Brain microvascular endothelial cell (primary cell): ENCODE measurements around the gene PLD5.

Experiments used
- DNase-seq: peaks from one replicate; pipeline ENCODE4 v3.0.0-alpha.2; 2020
- H3K27ac ChIP-seq: fragments of 250-450 bp; sonication (Bioruptor Pico); 2 replicates; pipeline ENCODE4 v1.5.1; 2020; ENCODE audit warnings: mild to moderate bottlenecking, moderate library complexity
- H3K27me3 ChIP-seq: fragments of 250-450 bp; sonication (Bioruptor Pico); replicated peaks from 2 replicates; pipeline ENCODE4 v1.5.1; 2020; ENCODE audit warnings: mild to moderate bottlenecking
- H3K36me3 ChIP-seq: fragments of 250-450 bp; sonication (Bioruptor Pico); replicated peaks from 2 replicates; pipeline ENCODE4 v1.5.1; 2020; ENCODE audit warnings: mild to moderate bottlenecking
- H3K4me3 ChIP-seq: 2 replicates; pipeline ENCODE4 v1.5.1; 2011; ENCODE audit warnings: low read depth, mild to moderate bottlenecking, control low read depth, low read length, moderate library complexity
- in situ Hi-C: cut with HindIII; loops from 2 replicates; pipeline ENCODE4 v1.10.0; 2017; ENCODE audit warnings: low sequenced_read_pairs, low pct_ligation_motif_present
- TF ChIP-seq, protein P1 (sequence below): IDR thresholded peaks from 2 replicates; pipeline ENCODE4 v1.5.1; 2011; ENCODE audit warnings: low read depth, mild to moderate bottlenecking, moderate library complexity, low read length, control low read depth, inconsistent platforms; ENCODE audit errors: missing control alignments

Gene PLD5

DNA sequence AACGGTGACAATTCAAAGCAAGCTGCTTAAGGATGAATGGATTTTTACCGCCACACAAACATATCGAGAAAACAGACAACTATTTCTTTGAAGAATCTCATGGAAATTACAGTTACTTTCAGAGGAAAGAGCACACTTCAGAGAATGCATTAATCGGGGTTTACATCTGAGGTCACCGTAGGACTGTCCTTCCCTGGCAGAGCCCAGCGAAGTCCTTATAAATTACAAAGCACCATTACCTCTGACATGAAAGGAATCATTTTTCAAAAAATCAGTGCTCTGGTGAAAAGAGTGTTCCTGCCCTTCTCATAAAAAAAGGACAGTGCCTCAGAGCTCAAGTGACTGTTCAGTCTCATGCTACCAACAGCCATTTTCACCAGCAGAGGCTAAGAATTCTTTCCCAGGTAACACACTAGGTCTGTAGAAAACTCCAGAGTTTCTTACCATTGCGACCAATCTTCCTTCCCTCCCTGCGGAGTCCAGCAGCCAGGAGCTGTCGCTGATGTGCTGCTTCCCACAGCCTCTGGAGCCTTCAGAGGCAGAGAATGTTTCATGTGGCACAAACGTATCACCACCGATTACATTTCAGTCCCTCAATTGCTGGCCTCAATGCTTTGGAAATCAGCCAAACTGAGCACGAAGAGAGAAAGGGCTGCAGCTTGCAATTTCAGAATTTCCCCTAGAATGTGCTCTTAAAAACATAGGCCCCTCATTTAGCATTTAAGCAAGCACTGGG, 75.4 kb downstream of the PLD5 start:
- TF ChIP-seq, protein P1, sequence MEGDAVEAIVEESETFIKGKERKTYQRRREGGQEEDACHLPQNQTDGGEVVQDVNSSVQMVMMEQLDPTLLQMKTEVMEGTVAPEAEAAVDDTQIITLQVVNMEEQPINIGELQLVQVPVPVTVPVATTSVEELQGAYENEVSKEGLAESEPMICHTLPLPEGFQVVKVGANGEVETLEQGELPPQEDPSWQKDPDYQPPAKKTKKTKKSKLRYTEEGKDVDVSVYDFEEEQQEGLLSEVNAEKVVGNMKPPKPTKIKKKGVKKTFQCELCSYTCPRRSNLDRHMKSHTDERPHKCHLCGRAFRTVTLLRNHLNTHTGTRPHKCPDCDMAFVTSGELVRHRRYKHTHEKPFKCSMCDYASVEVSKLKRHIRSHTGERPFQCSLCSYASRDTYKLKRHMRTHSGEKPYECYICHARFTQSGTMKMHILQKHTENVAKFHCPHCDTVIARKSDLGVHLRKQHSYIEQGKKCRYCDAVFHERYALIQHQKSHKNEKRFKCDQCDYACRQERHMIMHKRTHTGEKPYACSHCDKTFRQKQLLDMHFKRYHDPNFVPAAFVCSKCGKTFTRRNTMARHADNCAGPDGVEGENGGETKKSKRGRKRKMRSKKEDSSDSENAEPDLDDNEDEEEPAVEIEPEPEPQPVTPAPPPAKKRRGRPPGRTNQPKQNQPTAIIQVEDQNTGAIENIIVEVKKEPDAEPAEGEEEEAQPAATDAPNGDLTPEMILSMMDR = no peak
- in situ Hi-C loops = no loop called here
- DNase-seq = no peak
- no peak overlapping the region for H3K27ac ChIP-seq
- H3K36me3 ChIP-seq = no peaks in the 10 kb centered on the region
- H3K27me3 ChIP-seq = no peaks in the 10 kb centered on the region
- no peak overlapping the region for H3K4me3 ChIP-seq

DNA sequence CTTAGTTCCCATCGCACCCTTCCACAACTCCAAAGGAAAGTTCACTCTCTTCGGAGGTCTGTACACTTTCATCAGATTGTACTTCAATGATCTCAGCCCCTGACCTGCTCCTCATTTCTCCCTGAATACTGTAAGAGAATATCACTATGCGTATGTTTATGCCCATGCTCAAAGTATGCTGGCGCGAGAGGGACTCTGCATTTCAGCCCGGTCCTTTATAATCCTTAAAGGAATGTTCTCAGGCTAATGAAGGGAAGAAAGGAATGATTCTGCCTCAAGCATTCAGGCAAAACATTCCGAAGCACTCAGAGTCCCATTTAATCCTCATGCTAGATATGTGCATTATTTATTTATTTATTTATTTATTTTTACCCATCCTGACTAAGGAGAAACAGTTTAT, 76.8 kb downstream of the PLD5 start:
- no peaks in the 10 kb centered on the region for H3K36me3 ChIP-seq
- in situ Hi-C loops = no loop called here
- no peak for DNase-seq
- TF ChIP-seq, protein P1 = no peak
- no peak overlapping the region for H3K27ac ChIP-seq
- no peaks in the 10 kb centered on the region for H3K27me3 ChIP-seq
- no peak overlapping the region for H3K4me3 ChIP-seq

DNA sequence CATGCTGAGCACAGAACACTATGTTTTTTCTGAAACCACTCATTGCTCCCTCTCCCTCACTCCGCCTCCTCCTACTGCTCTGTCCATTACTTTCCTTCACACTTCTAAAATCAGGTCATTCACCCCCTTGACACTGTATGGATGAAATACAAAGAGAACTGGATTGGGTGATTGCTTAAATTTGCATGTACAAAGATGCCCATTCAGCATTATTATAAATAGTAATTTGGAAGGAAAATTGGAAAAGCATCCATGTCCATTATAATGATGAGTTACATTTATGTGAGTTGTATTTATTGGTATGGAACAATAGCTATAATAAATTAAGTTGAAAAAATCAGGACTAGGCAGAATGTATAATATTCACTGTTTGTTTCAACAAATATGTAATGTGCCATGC, 83.7 kb downstream of the PLD5 start:
- Histone ChIP-seq H3K27ac (no peak overlapping the region), H3K27me3 (no peaks in the 10 kb centered on the region), H3K4me3 (no peak overlapping the region), H3K36me3 (no peaks in the 10 kb centered on the region)
- in situ Hi-C loops = no loop called here
- no peak for DNase-seq
- TF ChIP-seq, protein P1 = no peak

DNA sequence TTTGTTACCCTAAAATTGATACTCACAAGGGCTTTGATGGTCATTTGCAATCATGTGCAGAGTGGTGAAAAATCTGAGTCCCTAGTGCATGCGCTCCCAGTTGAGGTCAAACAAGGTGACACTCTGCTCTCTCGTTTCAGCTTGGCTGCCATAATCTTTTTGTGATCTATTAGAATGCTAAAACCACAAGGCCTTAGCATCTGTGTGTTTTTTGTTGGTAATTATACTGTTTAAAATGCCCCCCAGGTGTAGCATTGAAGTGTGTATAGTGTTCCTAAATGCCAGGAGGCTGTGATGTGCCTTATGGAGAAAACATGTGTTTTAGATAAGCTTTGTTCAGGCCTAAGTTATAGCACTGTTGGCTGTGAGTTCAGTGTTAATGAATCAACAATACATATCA, 89.3 kb downstream of the PLD5 start:
- in situ Hi-C loops = no loop called here
- TF ChIP-seq, protein P1 = no peak
- H3K36me3 ChIP-seq = no peaks in the 10 kb centered on the region
- no peak overlapping the region for H3K27ac ChIP-seq
- H3K27me3 ChIP-seq = no peaks in the 10 kb centered on the region
- no peak for DNase-seq
- no peak overlapping the region for H3K4me3 ChIP-seq

DNA sequence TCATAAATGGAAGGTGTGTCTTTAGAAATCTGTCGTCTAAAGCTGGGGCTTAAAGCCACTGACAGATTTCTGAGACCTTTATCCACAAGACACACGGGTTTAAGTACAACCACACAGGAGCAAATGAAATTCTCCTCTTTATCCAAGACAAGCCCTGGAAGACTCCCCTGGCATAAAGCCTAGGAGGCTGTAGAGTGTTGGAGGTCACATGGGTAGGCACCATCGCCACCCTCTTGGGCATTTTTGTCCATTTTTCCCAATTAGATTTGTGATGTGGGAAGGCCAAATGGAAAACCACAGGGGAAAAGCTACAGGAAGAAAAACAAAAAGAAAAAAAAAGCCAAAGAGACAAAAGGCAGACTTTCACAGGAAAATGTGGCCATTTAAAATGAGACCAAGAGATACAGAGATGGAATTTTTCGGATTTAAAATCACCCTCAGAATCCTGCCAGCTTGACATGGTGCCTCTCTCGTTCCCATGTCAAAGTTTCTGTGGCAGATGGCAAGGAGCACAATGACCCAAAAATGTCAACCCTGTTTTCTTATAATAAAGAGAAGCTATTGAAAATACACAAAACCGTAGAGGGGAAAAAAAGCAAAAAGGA, 91.9 kb downstream of the PLD5 start:
- TF ChIP-seq, protein P1 = no peak
- no peaks in the 10 kb centered on the region for H3K36me3 ChIP-seq
- no peaks in the 10 kb centered on the region for H3K27me3 ChIP-seq
- in situ Hi-C loops = no loop called here
- H3K4me3 ChIP-seq = no peak overlapping the region
- DNase-seq = no peak
- no peak overlapping the region for H3K27ac ChIP-seq

DNA sequence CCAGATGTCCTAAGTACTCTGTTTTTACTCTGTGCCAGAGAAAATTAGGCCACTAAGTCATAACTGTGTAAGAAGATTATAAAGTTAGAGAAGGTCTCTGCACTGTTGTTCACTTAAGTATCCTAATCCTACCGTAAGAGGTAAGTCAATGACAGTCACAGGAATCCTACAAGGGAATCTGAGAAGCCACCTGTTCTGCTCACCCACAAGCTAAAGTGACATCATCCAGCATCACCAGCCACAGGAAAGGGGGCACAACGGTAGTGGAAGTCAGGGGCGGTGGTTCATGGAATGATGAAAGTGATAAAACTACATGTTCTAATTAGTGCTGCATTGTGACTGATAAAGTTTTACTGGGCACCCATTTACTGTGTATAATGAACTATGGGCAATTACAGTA, 92.7 kb downstream of the PLD5 start:
- no peak for DNase-seq
- H3K27me3 ChIP-seq = no peaks in the 10 kb centered on the region
- TF ChIP-seq, protein P1 = no peak
- no peaks in the 10 kb centered on the region for H3K36me3 ChIP-seq
- in situ Hi-C loops = no loop called here
- H3K4me3 ChIP-seq = no peak overlapping the region
- H3K27ac ChIP-seq = no peak overlapping the region
